Inferior parietal cortex (tissue), 1 donor: Measurements from ENCODE around the gene RELL1.
A peak's percentile ranks its signal among the peaks of the same experiment; 100 is the strongest.

Source experiments
- DNase-seq: peaks from one replicate; pipeline ENCODE4 v3.0.0-alpha.2; 2016; ENCODE audit errors: extremely low spot score

The RELL1 gene

DNA sequence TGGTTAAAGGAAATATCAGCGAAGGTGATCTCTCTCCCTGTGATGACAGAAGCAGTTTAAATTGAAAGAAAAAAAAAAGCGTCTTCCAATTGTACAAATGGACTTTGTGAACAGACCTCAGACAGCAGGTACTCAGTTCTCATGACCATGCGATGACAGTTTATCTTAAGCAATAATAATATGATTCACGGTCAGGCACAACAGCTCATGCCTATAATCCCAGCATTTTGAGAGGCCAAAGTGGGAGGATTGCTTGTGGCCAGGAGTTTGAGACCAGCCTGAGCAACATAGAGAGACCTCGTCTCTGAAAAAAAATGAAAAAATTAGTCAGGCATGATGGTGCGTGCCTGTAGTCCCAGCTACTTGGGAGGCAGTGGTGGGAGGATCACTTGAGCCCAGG is 51.0 kb downstream of the RELL1 start:
- no peak for DNase-seq

DNA sequence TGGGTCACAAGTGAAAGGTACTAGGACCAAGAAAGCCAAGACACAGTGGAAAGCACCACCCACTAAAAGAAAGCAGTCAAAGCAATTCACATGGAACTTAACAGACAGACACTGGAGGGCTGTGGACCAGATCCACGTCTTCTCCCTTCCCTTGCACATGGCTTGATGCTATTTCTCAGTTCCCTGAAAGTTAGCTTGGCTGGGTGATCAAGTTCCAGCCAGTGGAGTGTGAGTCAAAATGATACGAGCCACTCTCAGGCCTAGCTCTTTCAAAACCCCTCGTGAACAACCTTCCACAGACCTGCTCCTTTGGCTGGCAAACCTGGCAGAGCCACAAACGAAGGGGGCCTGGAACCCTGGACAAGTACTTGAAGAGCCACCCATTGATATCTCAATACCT is 52.0 kb downstream of the RELL1 start:
- no peak for DNase-seq

DNA sequence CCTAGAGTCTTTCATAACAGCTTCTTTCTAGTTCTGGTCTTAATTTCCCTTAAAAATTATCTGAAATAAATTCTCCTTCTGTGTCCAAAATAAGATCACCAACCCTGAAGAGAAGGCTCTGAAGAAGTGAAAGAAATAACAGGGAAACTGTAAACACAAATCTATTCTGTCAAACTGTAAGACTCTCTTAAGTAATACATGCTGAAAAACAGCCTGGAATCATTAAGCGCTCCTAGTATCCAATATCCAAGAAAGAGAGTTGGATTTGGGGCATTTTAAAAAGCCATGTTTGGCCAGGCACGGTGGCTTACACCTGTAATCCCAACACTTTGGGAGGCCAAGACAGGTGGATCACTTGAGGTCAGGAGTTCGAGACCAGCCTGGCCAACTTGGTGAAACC is 53.3 kb downstream of the RELL1 start:
- DNase-seq, result no peak

DNA sequence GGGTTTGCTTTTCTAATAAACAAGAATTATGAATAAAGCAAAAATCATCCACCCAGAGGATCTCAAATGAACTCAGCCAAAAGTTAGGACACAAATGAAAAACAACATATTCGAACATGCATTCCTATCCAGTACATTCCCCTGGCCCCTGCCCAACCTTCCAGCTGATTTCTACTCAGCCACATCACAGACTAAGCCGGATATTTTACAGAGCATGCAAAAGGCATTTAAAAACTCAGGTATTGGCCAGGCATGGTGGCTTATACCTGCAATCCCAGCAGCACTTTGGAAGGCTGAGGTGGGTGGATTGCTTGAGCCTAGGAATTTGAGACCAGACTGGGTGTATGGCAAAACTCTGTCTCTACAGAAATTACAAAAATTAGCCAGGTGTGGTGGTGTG is 54.6 kb downstream of the RELL1 start:
- DNase-seq, result no peak

DNA sequence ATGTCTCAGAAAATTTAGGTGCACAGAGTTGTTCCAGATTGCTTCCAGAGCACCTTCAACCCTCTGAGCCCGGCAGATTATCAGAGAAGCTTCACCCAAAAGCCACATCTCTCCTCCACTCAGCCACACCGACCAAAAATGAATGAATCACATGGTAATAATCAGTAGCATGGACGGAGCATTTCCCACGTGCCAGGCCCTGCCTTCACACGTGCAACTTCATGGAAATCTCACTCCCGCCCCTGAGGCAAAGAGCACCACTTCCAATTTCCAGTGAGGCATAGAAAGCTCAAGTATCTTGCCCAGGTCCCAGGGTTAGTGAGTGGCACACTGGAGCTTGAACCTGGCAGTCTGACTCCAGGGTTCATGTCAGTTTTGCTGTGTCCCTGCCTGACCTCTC is 56.5 kb downstream of the RELL1 start:
- no peak for DNase-seq

DNA sequence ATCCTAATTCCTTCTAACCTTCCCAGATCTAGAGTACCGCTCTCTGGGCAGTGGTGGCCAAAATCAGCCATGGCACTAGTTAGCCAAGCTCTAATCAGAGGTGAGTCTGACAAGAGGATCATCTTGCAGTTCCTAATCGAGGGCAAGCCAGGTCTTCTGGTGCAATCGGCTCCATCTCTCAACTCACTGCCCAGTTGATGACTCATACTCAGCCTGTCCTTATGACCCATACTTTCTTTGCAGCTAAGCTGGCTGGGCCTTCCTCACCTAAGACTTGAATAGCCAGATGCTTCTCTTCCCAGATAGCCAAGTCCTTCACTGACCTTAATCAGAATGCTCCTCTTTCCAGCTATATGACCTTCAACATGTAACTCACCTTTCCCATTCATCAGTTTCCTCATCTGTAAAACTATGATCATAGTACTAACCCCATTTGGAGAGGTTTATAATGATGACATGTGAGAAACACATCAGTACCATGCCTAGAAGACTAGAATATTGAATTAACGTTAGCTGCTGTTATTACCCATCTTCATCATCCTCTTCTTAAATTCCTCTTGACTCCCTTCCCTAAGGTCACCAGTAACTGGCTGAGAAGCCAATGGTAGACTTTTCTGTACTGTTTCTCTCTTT is 57.1 kb downstream of the RELL1 start:
- DNase-seq, result no peak

DNA sequence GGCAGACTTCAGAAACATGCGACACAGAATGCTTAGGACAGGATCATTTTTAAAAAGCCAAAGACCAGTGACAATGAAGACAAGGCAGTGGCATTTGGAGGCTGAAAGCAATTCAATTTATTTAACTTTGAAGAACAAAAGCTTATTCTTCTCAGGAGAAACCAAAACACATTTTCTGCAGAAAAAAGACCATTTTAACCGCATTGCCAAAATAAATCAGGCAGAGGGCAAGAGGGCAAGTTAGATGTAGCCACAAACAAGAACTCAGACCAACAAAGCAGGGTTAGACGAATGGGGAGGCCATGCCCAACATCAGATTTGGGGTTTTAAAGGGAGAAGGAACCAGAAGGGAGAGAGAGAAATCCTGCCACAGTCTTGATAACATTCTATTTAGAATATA is 58.9 kb downstream of the RELL1 start:
- no peak for DNase-seq

DNA sequence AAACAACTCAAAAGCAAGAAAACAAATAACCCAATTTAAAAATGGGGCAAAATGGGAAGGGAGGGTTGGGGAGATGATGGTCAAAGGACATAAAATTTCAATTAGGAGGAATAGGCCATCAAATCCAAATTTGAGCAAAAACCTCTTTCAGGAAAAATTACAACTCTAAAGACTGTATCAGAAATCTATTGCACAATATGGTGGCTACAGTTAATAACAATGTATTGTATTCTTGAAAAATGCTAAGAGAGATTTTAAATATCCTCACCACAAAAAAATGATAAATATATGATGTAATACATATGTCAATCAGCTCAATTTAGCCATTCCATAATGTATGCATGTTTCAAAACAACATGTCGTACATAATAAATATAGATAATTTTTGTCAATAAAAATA is 60.7 kb downstream of the RELL1 start:
- DNase-seq, result no peak

DNA sequence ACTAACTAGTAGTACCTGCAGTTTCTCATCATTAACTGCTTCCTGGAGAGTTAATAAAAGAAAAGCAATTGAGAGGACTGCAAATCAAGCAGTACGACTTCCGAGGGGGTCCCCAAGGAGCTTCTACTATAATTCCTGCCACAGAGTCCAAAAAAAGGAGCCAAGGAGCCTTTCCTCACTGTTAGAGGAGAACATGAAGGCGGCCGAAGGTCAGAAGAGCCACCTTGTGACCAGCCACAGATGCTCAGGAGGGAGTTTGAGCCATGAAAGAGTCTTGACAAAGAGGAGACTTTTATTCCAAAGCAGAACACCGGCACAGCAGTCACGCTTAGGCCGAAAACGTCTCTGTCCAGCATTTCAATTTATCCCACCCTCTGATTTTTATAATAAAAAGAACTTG is 62.2 kb downstream of the RELL1 start:
- no peak for DNase-seq

DNA sequence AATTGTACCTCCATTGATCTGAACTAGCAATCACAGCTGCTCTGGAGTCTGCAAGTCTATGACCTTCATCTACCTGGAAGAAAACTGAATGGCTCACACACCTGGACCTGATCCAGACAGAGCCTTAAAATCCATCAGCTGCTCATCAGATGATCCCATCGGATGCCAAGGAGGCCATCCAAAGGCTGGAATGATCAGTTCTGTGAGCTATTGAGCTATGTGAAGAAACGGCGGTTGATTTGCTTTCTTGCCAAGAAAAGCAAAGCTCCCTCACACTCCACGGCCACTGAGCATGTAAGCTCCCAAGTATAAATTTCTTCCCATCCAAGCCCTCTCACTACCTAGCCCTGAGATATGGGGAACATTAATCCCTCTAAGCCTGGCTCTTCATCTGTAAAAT is 63.1 kb downstream of the RELL1 start:
- DNase-seq, result no peak

DNA sequence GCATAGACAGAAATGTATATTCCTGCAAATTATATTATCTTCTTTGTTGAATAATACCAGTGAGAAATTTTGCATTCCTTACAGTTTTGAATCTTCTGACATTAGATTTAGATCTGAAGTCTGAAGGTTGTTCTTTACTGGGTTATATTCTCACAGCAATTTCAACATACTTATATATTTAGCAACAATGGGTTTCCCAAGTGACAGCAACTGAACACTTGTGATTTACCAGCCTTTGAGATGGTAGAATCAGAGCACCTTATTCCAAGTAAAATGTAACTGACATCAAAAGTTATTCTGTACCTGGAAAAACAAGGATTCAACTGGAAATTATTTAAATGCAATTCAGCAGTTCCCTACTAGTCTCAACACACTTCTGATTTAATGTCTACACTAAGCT is 66.0 kb downstream of the RELL1 start:
- no peak for DNase-seq

DNA sequence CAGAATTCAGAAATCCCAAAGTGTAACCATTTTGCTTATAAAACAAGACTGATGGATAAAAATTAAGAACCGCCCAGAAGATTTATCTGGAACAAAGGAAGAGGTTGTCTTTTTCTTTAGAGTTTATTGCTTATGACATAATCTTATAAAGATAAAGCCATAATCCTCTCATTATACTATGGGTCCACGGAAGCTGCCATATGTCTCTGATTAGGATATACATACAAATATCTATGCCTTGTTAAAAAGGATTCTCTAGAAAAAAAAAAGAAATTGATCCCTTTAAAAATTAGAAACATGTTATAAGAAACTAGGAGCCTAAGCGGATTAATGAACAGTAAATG is 70.5 kb downstream of the RELL1 start:
- DNase-seq, result no peak

DNA sequence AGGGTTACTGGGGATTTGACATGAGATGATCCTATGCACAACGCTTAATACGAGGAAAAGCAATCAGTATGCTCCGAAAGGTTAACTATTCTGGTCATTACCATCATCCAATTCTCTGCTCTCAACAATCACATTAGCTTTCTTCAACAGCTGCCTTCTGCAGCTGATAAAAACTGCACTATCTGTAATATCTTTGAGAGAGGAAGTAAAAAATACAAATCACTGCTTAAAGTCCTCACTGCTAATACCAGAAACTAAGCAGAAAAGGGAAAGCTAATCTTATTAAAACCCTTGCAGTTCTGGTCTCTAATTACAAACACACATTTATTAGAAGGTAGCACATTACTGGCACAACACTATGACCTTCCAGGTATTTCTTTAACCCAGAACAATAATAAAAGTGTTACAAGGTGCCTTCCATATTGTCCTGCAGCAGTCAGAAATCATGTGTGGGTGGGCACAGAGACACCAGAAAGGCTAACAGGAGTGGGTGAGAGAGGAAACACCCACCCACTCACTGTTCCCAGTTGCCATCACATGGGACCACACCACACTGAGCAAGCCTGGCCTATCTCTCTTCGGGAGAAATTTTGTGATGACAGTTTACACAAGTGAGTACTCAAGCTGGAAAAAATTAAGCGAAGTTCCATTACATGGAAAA is 71.0 kb downstream of the RELL1 start:
- DNase-seq, result no peak

DNA sequence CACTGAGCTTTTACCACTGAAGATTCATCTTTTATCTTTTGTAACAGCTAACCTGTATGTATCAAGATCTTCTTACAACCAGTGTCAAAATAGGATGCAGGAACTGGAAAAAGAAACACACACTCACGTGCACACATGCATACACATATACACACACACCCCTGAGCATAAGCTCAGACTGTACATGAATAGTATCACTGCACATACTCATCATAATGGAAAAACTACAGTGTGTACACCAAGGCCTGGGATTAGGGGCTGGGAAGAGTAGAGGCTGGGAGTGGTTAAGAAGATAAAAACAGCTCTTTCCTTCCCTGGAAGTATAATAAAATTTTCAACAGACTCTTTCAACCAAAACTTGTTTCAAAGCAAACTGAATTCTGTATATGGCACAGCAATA is 73.4 kb downstream of the RELL1 start:
- DNase-seq, result no peak

DNA sequence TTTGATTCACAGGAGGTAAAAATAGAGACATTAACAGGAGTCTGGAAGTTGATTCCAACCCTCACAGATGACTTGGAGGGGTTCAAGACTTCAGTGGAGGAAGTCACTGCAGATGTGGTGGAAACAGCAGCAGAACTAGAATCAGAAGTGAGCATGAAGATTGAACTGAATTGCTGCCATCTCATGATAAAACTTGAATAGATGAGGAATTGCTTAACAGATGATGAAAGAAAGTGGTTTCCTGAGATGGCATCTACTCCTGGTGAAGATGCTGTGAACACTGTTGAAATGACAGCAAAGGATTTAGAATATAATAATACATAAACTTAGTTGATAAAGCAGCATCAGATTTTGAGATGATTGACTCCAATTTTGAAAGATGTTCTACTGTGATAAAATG is 76.5 kb downstream of the RELL1 start:
- DNase-seq, result no peak

DNA sequence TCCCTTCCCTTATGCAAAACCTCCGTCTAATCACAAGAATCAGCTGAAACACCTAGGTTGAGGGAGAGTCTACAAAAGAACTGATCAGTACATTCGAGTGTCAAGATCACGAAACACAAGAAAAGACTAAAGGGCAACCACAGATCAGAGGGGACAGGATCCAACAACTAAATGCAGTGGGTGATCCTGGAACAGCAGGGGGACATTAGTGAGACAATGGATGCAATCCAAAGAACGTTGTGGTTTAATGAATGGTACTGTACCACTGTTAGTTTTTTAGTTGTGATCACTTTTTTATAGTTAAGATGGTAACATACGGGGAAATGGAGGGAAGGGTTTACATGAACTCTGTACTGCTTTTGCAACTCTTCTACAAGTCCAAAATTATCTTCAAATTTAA is 79.2 kb downstream of the RELL1 start:
- no peak for DNase-seq

DNA sequence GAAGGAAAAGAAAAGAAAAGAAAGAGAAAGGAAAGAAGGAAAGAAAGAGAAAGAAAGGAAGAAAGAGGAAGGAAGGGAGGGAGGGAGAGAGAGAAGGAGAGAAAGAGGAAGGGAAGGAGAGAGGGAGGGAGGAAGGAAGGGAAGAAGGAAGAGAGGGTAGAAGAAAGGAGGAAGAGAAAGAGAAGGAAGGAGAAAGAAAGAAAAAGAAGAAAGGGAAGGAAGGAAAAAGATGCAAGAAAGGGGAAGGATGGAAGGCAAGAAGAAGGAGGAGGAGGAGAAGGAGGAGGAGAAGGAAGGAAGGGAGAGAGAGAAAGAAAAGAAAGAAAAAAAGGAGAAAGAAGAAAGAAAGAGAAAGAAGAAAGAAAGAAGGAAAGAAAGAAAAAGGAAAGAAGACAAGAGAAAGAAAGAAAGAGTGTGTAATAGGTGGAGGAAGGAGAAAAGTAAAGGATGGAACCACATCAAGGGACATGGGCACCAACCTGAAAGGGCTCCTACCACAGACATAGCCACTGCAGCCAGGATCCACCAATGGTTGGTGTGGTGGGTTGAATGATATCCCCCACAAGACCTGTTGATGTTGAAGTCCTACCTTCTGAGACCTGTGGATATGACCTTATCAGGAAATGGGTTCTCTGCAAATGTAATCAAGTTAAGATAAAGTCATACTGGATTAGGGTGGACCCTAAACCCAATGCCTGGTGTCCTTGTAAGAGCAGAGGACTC is 80.2 kb downstream of the RELL1 start:
- no peak for DNase-seq

DNA sequence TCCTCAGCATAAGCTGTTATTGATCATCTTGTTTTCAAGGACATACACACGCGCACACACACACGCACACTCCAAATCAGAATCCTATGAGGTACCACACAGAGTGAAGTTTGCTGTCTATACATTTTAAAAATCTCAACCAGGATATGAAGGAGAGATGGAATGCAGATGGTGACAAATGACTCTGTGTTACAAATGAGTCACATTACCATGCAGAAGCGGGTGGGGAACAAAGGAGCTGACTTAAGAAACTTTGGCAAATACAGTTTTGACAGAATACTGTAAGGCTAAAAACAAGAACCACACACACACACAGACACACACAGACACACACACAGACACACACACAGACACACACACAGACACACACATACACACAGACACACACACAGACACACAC is 81.7 kb downstream of the RELL1 start:
- no peak for DNase-seq

DNA sequence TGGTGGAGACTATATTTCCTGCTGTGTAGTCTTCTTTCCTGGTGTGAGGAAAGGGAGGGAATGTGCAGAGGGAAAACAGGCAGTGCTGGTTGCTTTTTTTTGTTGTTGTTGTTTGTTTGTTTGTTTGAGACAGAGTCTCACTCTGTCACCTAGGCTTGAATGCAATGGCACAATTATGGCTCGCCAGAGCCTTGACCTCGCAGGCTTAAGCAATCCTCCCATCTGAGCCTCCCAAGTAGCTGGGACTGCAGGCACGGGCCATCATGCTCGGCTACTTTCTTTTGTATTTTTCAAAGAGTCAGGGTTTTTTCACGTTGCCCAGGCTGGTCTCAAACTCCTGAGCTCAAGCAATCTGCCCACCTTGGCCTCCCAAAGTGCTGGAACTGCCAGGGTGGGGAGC is 82.5 kb downstream of the RELL1 start:
- no peak for DNase-seq

DNA sequence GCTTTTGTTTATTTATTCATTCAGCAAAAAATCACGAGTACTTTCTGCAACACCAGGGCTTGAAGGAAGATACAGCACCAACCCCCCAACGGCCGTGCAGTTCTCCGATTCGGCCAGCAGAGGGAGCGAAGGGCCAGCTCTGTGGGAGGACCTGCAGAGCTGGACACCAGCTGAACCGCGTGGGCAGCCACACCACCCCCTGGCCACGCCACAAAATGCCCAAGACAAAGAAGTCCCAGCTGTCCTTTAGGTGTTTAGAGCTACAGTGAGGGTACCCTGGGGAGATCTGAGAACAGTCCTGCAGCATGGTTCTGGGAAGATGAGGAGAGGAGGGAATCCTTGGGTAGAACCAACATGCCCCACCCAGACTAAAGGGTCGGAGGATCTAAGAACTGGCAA is 83.1 kb downstream of the RELL1 start:
- DNase-seq, result peak; percentile 84

DNA sequence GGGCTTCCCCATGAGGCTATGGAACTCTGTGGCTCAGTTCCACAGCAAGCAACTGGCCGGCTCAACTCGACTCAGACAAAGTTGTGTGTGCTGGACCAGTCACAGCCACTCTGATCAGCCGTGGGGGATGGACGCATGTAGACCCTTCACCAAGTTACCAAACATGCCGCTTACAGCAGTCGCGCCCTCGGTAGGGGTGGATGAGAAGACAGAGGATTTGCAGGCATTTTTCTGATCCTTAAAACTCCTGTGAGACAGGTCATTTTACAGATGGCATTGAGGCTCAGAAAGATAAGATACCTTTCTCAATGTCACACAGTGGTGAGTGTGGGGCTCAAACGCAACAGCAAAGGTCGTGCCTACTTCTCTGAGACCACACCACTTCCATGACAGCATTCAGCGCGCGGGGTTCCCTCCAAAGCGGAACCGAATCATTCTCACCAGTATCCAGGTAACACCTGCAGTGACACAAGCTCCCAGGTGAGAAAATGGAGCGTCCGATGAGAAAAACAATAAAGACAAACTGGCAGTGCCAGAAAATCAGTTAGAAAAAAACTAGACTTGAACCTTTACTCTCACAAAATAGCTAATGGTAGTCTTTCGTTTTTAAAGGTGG is 83.6 kb downstream of the RELL1 start:
- no peak for DNase-seq

DNA sequence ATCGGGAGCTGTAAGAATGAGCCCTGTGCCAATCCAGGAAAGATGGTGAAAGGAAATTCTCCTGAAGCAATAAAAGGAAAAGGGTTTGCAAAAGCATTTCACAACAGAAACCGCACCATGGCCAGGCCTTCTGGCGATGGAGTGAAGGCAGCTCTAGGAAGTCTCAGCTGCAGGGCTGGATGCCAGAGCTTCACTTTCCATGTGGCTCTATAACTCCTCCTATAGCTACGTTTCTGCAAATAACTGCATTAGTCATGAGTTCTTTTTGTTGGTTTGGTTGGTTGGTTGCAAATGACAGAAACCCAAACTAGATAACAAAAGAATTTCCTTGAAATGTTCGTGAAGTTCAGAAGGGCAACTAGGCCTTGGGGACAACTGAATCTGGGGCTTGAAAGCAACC is 84.6 kb downstream of the RELL1 start:
- DNase-seq, result no peak
